BE2C (cell line): ENCODE results near the gene VSIR.

Experiments
- DNase-seq: peaks from one replicate; pipeline ENCODE4 v3.0.0-alpha.2; 2020
- H3K27me3 ChIP-seq: fragments of 250-450 bp; sonication (Bioruptor Pico); 2 replicates; pipeline ENCODE4 v1.5.1; 2020; ENCODE audit warnings: mild to moderate bottlenecking
- H3K36me3 ChIP-seq: fragments of 250-450 bp; sonication (Bioruptor Pico); 2 replicates; pipeline ENCODE4 v1.5.1; 2020; ENCODE audit warnings: mild to moderate bottlenecking
- H3K4me1 ChIP-seq: fragments of 250-450 bp; sonication (Bioruptor Pico); 2 replicates; pipeline ENCODE4 v1.5.1; 2020
- H3K4me3 ChIP-seq: 2 replicates; pipeline ENCODE4 v1.5.1; 2011; ENCODE audit warnings: low read depth, low read length
- H3K9me3 ChIP-seq: fragments of 250-450 bp; sonication (Bioruptor Pico); 2 replicates; pipeline ENCODE4 v1.5.1; 2020
- CTCF ChIP-seq: IDR thresholded peaks from 2 replicates; pipeline ENCODE4 v1.5.1; 2012; ENCODE audit warnings: mild to moderate bottlenecking, low read depth, low read length

Gene VSIR

GRCh38 chr10:71774916-71775702 is 1.8 kb upstream of the VSIR start:
- DNase-seq: no peak

GRCh38 chr10:71772832-71773220 is 494 bp downstream of the VSIR start:
- TF ChIP-seq CTCF: no peak
- Histone ChIP-seq H3K4me1 (no peaks in the 10 kb centered on the region), H3K27me3 (no peaks in the 10 kb centered on the region), H3K4me3 (peak overlapping the region; percentile 58), H3K9me3 (no peaks in the 10 kb centered on the region), H3K36me3 (no peaks in the 10 kb centered on the region)
- DNase-seq: no peak

More at GRCh38 chr10:71774916-71775702, 1.8 kb upstream of the VSIR start:
- Histone ChIP-seq H3K36me3 (no peaks in the 10 kb centered on the region), H3K27me3 (no peaks in the 10 kb centered on the region), H3K9me3 (no peaks in the 10 kb centered on the region), H3K4me1 (no peaks in the 10 kb centered on the region), H3K4me3 (no peak overlapping the region)
- TF ChIP-seq CTCF: no peak

- Histone ChIP-seq H3K27me3 (no peaks in the 10 kb centered on the region), H3K4me1 (no peaks in the 10 kb centered on the region), H3K4me3 (no peak overlapping the region), H3K36me3 (no peaks in the 10 kb centered on the region), H3K9me3 (no peaks in the 10 kb centered on the region)
- no peak for TF ChIP-seq CTCF
- DNase-seq: no peak
Measured at GRCh38 chr10:71771821-71772617, 1.3 kb downstream of the VSIR start.

GRCh38 chr10:71771204-71771603 is 2.1 kb downstream of the VSIR start:
- H3K9me3 ChIP-seq: no peaks in the 10 kb centered on the region
- no peaks in the 10 kb centered on the region for H3K36me3 ChIP-seq
- no peak for TF ChIP-seq CTCF
- no peaks in the 10 kb centered on the region for H3K4me1 ChIP-seq
- no peak overlapping the region for H3K4me3 ChIP-seq
- DNase-seq: no peak
- no peaks in the 10 kb centered on the region for H3K27me3 ChIP-seq

GRCh38 chr10:71770789-71771188 is 2.5 kb downstream of the VSIR start:
- H3K36me3 ChIP-seq: no peaks in the 10 kb centered on the region
- no peaks in the 10 kb centered on the region for H3K4me1 ChIP-seq
- no peaks in the 10 kb centered on the region for H3K9me3 ChIP-seq
- no peak for TF ChIP-seq CTCF
- no peaks in the 10 kb centered on the region for H3K27me3 ChIP-seq
- no peak overlapping the region for H3K4me3 ChIP-seq
- no peak for DNase-seq

GRCh38 chr10:71770255-71770654 is 3.1 kb downstream of the VSIR start:
- no peak for TF ChIP-seq CTCF
- Histone ChIP-seq H3K36me3 (no peaks in the 10 kb centered on the region), H3K27me3 (no peaks in the 10 kb centered on the region), H3K4me3 (no peak overlapping the region), H3K4me1 (no peaks in the 10 kb centered on the region), H3K9me3 (no peaks in the 10 kb centered on the region)
- no peak for DNase-seq
